ENCODE data around the gene RBM44. TPM values are rescaled to one million over a fixed set of nuclear protein-coding genes. Genes with fewer than 3 reads are reported as not detected.

The RBM44 gene
- total RNA-seq, 1 donor from 2014 or later: 0.50 TPM

DNA sequence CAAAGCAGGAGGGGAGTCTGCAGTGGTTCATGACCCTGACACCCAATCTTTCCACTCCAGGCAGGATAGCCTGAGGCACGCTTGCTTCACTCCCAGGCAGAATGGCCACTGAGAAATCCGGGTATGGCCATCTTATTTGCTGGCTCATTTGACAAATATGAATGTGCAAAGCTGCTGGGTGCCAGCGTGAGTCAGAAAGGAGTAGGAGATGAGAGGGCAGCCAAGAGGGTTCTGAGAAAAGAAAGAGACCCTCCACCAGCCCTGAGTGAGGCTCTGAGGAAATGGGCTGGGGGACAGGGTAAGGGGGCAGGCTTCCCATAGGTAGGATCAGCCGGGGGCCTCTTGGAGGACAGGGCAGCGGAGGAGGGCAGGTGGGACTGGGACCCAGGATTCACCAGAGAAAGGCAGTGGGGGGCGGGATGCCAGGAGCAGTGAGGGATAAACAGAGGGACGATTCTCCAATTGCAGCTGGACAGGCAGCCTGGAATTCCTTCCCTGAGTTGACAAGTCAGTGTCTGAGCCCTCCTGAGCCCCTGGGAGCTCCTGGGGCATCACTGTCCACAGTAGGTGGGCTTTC lies 76.1 kb downstream of the RBM44 start:
- Mint-ChIP-seq H3K4me1 (ENCODE audit: low read depth) (peaks cover 73% of the 10 kb centered on the region), H3K4me3 (ENCODE audit: unreplicated experiment) (peak overlapping the region; percentile 38), H3K9me3 (ENCODE audit: low read depth) (no peaks in the 10 kb centered on the region), H3K36me3 (ENCODE audit: low read depth) (peaks cover 10% of the 10 kb centered on the region), H3K27me3 (ENCODE audit: low read depth) (no peaks in the 10 kb centered on the region), H3K27ac (ENCODE audit: unreplicated experiment) (peak overlapping the region; percentile 97)
- TF ChIP-seq, protein P1, sequence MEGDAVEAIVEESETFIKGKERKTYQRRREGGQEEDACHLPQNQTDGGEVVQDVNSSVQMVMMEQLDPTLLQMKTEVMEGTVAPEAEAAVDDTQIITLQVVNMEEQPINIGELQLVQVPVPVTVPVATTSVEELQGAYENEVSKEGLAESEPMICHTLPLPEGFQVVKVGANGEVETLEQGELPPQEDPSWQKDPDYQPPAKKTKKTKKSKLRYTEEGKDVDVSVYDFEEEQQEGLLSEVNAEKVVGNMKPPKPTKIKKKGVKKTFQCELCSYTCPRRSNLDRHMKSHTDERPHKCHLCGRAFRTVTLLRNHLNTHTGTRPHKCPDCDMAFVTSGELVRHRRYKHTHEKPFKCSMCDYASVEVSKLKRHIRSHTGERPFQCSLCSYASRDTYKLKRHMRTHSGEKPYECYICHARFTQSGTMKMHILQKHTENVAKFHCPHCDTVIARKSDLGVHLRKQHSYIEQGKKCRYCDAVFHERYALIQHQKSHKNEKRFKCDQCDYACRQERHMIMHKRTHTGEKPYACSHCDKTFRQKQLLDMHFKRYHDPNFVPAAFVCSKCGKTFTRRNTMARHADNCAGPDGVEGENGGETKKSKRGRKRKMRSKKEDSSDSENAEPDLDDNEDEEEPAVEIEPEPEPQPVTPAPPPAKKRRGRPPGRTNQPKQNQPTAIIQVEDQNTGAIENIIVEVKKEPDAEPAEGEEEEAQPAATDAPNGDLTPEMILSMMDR (IDR thresholded peaks at IDR 0.05): no peak
- DNase-seq (ENCODE audit: low spot score): no peak

DNA sequence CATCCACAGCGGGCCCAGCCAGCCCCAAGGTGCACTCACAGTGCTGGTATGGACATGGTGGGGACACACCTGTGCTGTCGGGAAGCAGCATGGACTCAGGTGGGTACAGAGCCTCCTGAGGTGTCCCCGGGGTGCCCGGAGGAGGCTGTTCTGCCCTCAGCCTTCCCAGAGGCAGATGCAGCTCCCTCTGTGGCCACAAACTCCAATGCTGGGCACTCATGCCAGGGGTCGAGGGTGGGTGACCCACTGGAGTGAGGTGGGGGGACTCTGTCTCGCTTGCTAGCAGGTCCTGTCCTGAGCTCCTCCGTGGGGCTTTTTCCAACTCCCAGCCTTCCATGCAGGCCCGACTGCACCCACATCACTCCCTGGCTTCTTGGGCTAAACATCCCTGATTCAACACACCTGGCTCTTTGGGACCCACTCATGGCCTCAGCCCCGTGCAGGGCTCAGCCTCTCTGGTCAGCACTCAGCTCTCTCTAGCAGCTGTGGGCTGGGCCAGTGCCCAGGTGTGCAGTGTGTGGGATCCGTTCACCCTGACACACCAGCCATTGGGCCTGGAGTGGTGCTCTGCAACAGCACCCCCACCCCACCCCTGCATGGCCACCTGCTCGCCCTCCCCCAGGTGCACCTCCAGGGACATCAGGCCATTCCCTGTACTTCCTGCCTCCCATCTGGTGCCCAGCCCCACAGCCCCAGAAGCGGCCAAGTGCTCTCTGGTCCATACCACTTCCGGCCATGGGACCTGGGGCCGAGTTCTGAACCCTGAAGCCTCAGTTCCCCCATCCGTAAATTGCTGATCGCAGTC lies 76.9 kb downstream of the RBM44 start:
- peaks cover 69% of the 10 kb centered on the region for H3K4me1 Mint-ChIP-seq (ENCODE audit: low read depth)
- no peaks in the 10 kb centered on the region for H3K27me3 Mint-ChIP-seq (ENCODE audit: low read depth)
- peak overlapping the region; percentile 97 for H3K27ac Mint-ChIP-seq (ENCODE audit: unreplicated experiment)
- no peak for DNase-seq (ENCODE audit: low spot score)
- peaks cover 10% of the 10 kb centered on the region for H3K36me3 Mint-ChIP-seq (ENCODE audit: low read depth)
- TF ChIP-seq, protein P1 (IDR thresholded peaks at IDR 0.05): no peak
- H3K9me3 Mint-ChIP-seq (ENCODE audit: low read depth): no peaks in the 10 kb centered on the region
- no peak overlapping the region for H3K4me3 Mint-ChIP-seq (ENCODE audit: unreplicated experiment)

DNA sequence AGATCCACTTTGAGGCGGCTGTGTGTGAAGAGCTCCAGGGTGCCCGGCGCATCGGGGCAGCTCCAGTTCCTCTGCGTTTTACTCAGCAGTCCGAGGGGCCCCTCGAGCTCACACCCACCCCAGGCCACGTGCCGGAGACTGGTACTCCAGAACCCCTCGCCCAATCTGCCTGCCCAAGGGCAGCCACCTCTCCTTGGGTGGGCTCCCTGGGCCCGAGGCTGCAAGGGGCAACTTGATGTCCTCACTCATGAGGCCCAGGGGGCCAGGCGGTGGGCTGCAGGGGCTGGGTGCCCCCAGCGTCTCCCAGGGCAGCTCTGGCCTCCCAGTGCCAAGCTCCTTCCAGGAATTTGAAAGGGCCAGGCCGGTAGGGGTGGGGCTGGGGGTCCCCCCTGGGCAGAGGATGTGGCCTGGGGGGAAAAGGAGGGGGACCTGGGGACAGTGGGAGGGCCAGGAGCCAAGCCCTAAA lies 77.5 kb downstream of the RBM44 start:
- Mint-ChIP-seq H3K4me1 (ENCODE audit: low read depth) (peaks cover 66% of the 10 kb centered on the region), H3K36me3 (ENCODE audit: low read depth) (peaks cover 12% of the 10 kb centered on the region), H3K4me3 (ENCODE audit: unreplicated experiment) (no peak overlapping the region), H3K27ac (ENCODE audit: unreplicated experiment) (peak overlapping the region; percentile 65), H3K9me3 (ENCODE audit: low read depth) (no peaks in the 10 kb centered on the region), H3K27me3 (ENCODE audit: low read depth) (no peaks in the 10 kb centered on the region)
- TF ChIP-seq, protein P1 (IDR thresholded peaks at IDR 0.05): no peak
- DNase-seq (ENCODE audit: low spot score): no peak

DNA sequence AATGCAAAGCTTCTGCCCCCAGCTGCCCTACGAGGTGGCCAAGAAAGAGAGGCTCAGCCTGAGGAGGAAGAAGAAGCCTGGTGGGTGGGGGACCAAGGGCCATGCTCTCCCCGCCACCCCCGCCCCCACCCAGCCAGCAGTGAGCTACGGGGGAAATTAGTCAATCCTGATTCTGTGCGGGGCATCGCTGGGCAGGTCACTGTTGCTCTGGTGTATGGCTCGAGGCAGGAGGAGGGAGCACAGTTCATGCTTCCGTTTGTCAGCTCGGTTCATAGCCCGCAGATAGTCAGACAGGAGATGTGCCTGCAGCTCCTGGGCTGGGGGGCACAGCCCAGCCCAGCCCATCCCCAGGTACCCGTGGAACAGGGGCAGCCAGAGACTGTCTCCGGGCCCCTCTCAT lies 78.0 kb downstream of the RBM44 start:
- Mint-ChIP-seq H3K9me3 (ENCODE audit: low read depth) (no peaks in the 10 kb centered on the region), H3K4me3 (ENCODE audit: unreplicated experiment) (no peak overlapping the region), H3K4me1 (ENCODE audit: low read depth) (peaks cover 62% of the 10 kb centered on the region), H3K27ac (ENCODE audit: unreplicated experiment) (peak overlapping the region; percentile 1), H3K27me3 (ENCODE audit: low read depth) (no peaks in the 10 kb centered on the region), H3K36me3 (ENCODE audit: low read depth) (peaks cover 16% of the 10 kb centered on the region)
- TF ChIP-seq, protein P1 (IDR thresholded peaks at IDR 0.05): no peak
- DNase-seq (ENCODE audit: low spot score): peak; percentile 29

DNA sequence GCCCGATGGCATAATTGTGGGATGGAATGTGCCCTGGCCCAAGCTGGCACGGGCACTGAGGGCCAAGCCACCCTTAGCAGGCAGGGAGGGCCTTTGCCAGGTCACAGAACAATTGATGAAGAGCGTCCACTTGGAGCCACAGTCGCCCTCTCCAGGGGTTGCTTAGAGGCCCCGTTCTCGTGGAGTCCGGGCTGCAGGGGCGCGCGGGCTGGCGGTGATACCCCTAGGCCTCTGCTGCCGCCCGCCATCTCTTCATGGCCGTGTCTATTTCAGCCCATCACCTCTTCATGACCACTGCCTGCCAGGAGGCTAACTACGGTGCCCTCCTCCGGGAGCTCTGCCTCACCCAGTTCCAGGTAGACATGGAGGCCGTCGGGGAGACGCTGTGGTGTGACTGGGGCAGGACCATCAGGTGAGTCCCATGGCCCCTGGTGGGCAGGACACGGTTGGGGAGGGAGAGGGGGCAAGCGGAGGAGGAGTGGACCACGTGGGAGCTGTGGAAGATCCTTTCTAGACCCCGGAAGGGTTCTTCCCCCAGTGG lies 78.4 kb downstream of the RBM44 start:
- no peaks in the 10 kb centered on the region for H3K9me3 Mint-ChIP-seq (ENCODE audit: low read depth)
- H3K27me3 Mint-ChIP-seq (ENCODE audit: low read depth): no peaks in the 10 kb centered on the region
- no peak overlapping the region for H3K4me3 Mint-ChIP-seq (ENCODE audit: unreplicated experiment)
- TF ChIP-seq, protein P1 (IDR thresholded peaks at IDR 0.05): no peak
- no peak for DNase-seq (ENCODE audit: low spot score)
- H3K36me3 Mint-ChIP-seq (ENCODE audit: low read depth): peaks cover 21% of the 10 kb centered on the region
- peak overlapping the region; percentile 1 for H3K27ac Mint-ChIP-seq (ENCODE audit: unreplicated experiment)
- H3K4me1 Mint-ChIP-seq (ENCODE audit: low read depth): peaks cover 60% of the 10 kb centered on the region
